Osteoblast (primary cell): Measurements from ENCODE around the gene AK8. TPM values are rescaled to one million over a fixed set of nuclear protein-coding genes. Genes with fewer than 3 reads are reported as not detected.

Source experiments
- DNase-seq: peaks from one replicate; pipeline ENCODE4 v3.0.0; 2011; ENCODE audit warnings: low spot score, mixed read lengths; ENCODE audit not compliant: insufficient read length; ENCODE audit errors: missing footprints
- H2AFZ ChIP-seq: 2 replicates; pipeline ENCODE4 v1.6.0; 2011; ENCODE audit warnings: mild to moderate bottlenecking, low read length
- H3K27ac ChIP-seq: 2 replicates; pipeline ENCODE4 v1.5.1; 2011; ENCODE audit warnings: mild to moderate bottlenecking, low read depth, low read length, moderate library complexity
- H3K27me3 ChIP-seq: 2 replicates; pipeline ENCODE4 v1.6.0; 2012; ENCODE audit warnings: mild to moderate bottlenecking, control low read depth, inconsistent platforms, low read length, moderate library complexity; ENCODE audit not compliant: insufficient read depth
- H3K36me3 ChIP-seq: 2 replicates; pipeline ENCODE4 v1.5.1; 2011; ENCODE audit warnings: mild to moderate bottlenecking, low read length, control low read depth, moderate library complexity; ENCODE audit not compliant: insufficient read depth
- H3K4me1 ChIP-seq: 2 replicates; pipeline ENCODE4 v1.5.1; 2011; ENCODE audit warnings: mild to moderate bottlenecking, low read length, control low read depth, moderate library complexity; ENCODE audit not compliant: insufficient read depth
- H3K4me2 ChIP-seq: 2 replicates; pipeline ENCODE4 v1.6.0; 2011; ENCODE audit warnings: mild to moderate bottlenecking, low read length; ENCODE audit not compliant: insufficient read depth
- H3K4me3 ChIP-seq: fragments of 200-600 bp; sonication (generic); 3 replicates; pipeline ENCODE4 v1.5.1; 2012; ENCODE audit warnings: mild to moderate bottlenecking, low read length, inconsistent platforms; ENCODE audit not compliant: insufficient read depth
- H3K79me2 ChIP-seq: 2 replicates; pipeline ENCODE4 v1.6.0; 2012; ENCODE audit warnings: mild to moderate bottlenecking, low read length, control low read depth, inconsistent platforms; ENCODE audit not compliant: insufficient read depth
- H3K9me3 ChIP-seq: 2 replicates; pipeline ENCODE4 v1.5.1; 2011; ENCODE audit warnings: low read depth, low read length, control low read depth
- H4K20me1 ChIP-seq: 2 replicates; pipeline ENCODE4 v1.6.0; 2012; ENCODE audit warnings: mild to moderate bottlenecking, low read length, control low read depth; ENCODE audit not compliant: insufficient read depth
- total RNA-seq: library from RNA; depleted of rRNA; stranded (reverse); fragments of >200 nt; gene quantifications from 2 replicates; pipeline ENCODE4 v1.2.3, GENCODE V29; 2012
- TF ChIP-seq, protein P1 (sequence below): IDR thresholded peaks from 2 replicates; pipeline ENCODE4 v1.5.1; 2011; ENCODE audit warnings: mild to moderate bottlenecking, low read depth, low read length, moderate library complexity; ENCODE audit errors: extremely low read depth

The AK8 gene
- total RNA-seq, 1 donor: 1.1 TPM

DNA sequence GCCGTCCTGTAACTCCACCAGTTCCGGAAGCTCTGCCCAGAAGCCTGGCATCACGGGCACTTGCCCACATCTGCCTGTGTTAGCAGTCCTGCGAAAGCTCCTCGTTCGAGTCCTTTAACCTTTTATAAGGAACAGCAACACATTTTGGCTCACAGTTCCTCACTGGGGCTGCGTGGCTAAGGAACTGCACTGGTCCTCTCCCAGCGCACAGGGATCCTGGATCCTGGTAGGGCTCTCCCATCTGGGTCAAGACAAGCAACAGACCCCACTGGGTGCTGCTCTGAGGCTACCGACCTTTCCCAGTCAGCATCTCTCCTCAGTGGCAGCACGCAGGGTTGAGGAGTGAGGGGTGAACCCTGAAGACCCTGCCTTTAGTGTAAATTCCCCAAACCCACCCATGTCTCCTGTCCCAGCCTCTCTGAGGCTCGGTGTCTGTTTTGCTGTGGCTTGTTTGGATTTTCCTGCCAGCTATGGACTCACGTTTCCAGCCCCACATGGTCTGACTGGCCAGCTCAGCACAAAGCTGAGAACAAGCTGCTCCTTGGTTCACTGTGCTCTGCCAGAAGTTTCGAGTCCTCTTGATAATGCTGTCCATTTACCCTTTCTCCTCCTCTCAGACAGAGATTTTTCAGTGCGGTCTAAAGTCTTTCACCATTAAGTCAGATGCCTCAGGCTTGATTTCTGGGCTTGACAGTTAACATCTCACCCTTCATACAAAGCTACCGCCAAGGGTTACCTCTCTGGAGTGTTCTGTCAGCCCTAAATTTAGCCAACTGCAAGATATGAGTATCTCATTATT is 80.0 kb downstream of the AK8 start:
- peaks cover 22% of the 10 kb centered on the region for H3K27me3 ChIP-seq
- TF ChIP-seq, protein P1, sequence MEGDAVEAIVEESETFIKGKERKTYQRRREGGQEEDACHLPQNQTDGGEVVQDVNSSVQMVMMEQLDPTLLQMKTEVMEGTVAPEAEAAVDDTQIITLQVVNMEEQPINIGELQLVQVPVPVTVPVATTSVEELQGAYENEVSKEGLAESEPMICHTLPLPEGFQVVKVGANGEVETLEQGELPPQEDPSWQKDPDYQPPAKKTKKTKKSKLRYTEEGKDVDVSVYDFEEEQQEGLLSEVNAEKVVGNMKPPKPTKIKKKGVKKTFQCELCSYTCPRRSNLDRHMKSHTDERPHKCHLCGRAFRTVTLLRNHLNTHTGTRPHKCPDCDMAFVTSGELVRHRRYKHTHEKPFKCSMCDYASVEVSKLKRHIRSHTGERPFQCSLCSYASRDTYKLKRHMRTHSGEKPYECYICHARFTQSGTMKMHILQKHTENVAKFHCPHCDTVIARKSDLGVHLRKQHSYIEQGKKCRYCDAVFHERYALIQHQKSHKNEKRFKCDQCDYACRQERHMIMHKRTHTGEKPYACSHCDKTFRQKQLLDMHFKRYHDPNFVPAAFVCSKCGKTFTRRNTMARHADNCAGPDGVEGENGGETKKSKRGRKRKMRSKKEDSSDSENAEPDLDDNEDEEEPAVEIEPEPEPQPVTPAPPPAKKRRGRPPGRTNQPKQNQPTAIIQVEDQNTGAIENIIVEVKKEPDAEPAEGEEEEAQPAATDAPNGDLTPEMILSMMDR: no peak
- H3K79me2 ChIP-seq: no peaks in the 10 kb centered on the region
- no peaks in the 10 kb centered on the region for H3K4me1 ChIP-seq
- H3K9me3 ChIP-seq: no peaks in the 10 kb centered on the region
- no peak overlapping the region for H3K4me3 ChIP-seq
- no peak for DNase-seq
- no peaks in the 10 kb centered on the region for H4K20me1 ChIP-seq
- H3K27ac ChIP-seq: no peak overlapping the region
- no peak overlapping the region for H3K4me2 ChIP-seq
- no peaks in the 10 kb centered on the region for H3K36me3 ChIP-seq
- H2AFZ ChIP-seq: no peak overlapping the region

DNA sequence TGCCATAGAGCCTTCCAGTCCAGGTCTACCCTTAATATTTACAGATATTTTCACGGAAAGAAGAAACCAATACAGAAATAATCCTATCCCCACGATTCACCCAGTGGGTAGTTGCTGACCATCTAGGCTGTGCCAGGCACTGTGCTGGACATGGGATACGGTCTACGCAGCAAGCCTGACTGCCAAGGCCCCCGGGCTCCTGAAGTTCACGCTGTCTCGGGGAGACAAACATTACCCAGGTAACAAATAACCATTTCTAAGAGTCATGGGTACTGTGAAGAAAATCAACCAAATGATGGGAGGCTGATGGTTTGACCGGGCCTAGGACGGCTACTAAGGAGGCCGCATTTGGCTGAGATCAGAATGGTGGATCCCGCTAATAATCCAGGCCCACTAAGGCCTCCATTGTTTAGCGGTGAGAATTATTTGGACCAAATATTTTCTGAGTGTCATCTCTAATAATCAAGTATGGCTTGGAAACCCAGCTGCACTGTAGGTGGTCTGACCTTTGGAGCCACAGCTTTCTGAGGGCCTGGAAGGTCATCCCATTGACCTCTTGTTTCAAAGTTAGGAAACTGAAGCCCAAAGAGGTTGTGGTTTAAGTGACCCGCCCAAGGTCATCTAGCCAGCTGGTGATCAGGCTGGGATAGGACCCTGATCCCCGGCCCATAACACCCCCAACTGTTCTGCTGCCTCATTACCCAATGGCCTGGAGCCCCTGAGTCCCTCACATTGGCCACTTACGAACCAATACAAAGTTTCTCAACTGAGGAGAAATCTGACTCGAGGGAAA is 82.4 kb downstream of the AK8 start:
- Histone ChIP-seq H3K36me3 (no peaks in the 10 kb centered on the region), H4K20me1 (no peaks in the 10 kb centered on the region), H3K4me3 (no peak overlapping the region), H3K4me2 (no peak overlapping the region), H2AFZ (no peak overlapping the region), H3K27me3 (peaks cover 18% of the 10 kb centered on the region), H3K79me2 (no peaks in the 10 kb centered on the region), H3K9me3 (no peaks in the 10 kb centered on the region), H3K27ac (no peak overlapping the region), H3K4me1 (no peaks in the 10 kb centered on the region)
- TF ChIP-seq, protein P1: no peak
- DNase-seq: no peak

DNA sequence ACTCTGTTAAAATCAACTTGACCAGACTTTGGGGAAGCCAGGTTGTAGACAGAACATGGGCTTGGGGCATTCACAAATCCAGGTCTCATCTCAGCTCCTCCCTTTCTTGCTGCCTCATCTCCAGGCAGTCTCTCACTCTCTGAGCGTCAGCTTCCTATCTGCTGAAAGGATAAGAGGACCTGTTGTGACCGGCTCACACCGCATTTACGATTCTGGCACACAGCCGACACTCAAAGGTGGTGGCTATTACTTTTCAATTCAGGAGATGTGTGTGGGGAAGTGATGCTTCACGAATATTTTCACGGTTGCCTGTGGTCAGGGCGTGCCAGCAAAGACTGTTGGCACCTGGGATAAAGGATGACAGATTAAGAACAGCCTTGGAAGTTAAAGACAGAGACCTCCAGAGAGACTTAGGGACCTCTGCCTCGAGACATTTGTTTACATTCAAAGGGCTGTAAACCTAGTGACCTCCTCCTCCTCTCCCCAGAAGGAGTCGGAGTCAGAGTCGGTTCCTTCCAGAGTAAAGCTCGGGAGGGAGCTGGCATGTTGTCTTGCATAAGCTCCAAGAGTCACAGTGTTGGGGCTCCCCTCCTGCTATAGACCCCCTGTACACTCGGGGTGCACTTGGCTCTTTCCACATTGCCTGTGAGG is 83.2 kb downstream of the AK8 start:
- no peaks in the 10 kb centered on the region for H3K36me3 ChIP-seq
- TF ChIP-seq, protein P1: no peak
- no peaks in the 10 kb centered on the region for H3K9me3 ChIP-seq
- H2AFZ ChIP-seq: no peak overlapping the region
- no peak overlapping the region for H3K4me2 ChIP-seq
- no peaks in the 10 kb centered on the region for H4K20me1 ChIP-seq
- DNase-seq: no peak
- no peaks in the 10 kb centered on the region for H3K79me2 ChIP-seq
- H3K27me3 ChIP-seq: peaks cover 18% of the 10 kb centered on the region
- no peak overlapping the region for H3K27ac ChIP-seq
- H3K4me3 ChIP-seq: no peak overlapping the region
- H3K4me1 ChIP-seq: no peaks in the 10 kb centered on the region
